ENCODE results near the gene SOX21. TPM values are rescaled to one million over a fixed set of nuclear protein-coding genes. Genes with fewer than 3 reads are reported as not detected.

SOX21 gene
- total RNA-seq, 1 donor from 2014 or later: 0.18 TPM

GRCh38 chr13:94700051-94700535 lies 12.3 kb downstream of the SOX21 start:
- H3K27me3 ChIP-seq (ENCODE audit: low read depth): peaks cover 70% of the 10 kb centered on the region
- no peaks in the 10 kb centered on the region for H3K4me1 ChIP-seq
- H3K4me3 ChIP-seq: no peak overlapping the region
- DNase-seq (no peak), ATAC-seq (no peak)
- no peaks in the 10 kb centered on the region for H3K36me3 ChIP-seq
- intact Hi-C loops (cut with DNase I): no loop called here
- no peak overlapping the region for H3K27ac ChIP-seq
- H3K9me3 ChIP-seq: no peaks in the 10 kb centered on the region
- no peak for TF ChIP-seq CTCF (IDR thresholded peaks at IDR 0.05)

DNA sequence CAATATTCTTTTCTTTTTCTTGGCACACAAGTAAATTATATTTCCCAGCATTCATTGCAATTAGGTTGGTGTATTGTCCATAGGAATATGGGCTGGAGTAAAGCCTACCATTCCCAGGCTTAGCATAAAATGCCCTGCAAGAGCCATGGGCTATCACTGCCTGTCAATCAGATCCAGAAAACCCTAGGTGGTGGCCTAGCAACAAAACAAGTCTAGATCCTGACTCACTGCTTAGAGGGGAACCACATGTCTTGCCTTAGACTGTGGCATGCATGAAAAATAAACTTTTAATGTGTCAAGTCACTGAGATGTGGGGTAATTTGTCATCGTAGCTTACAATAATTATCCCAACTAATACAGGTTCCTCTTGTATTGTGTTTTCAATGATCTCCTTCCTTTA lies 16.2 kb downstream of the SOX21 start:
- Histone ChIP-seq H3K9me3 (no peaks in the 10 kb centered on the region), H3K4me1 (no peaks in the 10 kb centered on the region), H3K27ac (no peak overlapping the region), H3K27me3 (ENCODE audit: low read depth) (peaks cover 31% of the 10 kb centered on the region), H3K4me3 (no peak overlapping the region), H3K36me3 (no peaks in the 10 kb centered on the region)
- ATAC-seq: no peak
- no peak for TF ChIP-seq CTCF (IDR thresholded peaks at IDR 0.05)
- DNase-seq: no peak
- intact Hi-C loops (cut with DNase I): no loop called here

DNA sequence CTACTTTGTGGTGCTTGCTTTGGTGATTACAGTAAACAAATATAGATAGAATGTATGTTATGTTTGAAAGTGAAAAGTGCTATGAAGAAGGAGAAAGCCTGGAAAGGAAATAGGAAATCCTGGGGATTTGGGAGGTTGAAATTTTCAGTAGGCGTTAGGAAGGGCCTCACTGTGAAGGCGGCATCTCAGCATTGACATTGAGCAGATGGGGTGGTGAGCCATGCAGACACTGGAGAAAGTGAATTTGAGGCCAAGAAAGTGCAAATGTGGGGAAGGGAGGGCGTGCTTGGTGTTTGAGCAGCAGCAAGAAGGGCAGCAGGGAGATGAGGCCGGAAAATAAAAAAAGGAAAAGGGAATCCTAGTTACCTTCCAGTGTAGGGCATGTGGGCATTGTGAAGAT lies 20.3 kb downstream of the SOX21 start:
- Histone ChIP-seq H3K27me3 (ENCODE audit: low read depth) (no peaks in the 10 kb centered on the region), H3K27ac (no peak overlapping the region), H3K9me3 (no peaks in the 10 kb centered on the region), H3K36me3 (no peaks in the 10 kb centered on the region), H3K4me1 (no peaks in the 10 kb centered on the region), H3K4me3 (no peak overlapping the region)
- DNase-seq (no peak), ATAC-seq (no peak)
- intact Hi-C loops (cut with DNase I): no loop called here
- no peak for TF ChIP-seq CTCF (IDR thresholded peaks at IDR 0.05)

- no peak for TF ChIP-seq CTCF (IDR thresholded peaks at IDR 0.05)
These were observed 28.9 kb downstream of the SOX21 start for GRCh38 chr13:94683409-94683808.

DNA sequence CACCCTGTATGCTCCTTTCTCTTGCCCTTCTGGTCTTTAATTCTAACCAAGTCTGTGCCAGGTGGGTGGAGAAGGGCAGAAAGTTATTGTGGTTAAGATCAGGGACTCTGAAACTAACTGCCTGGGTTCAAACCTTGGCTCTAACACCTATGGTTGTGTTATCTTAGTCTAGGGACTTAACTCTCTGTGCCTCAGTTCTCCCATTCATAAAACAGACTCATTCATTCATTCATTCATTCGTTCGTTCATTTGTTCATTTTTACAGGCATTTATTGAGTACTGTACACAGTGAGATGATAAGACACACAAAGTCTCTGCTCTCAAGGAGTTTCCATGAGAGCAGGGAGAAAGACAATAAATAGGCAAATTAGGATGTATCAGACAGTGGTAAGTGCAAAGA lies 30.1 kb downstream of the SOX21 start:
- TF ChIP-seq CTCF (IDR thresholded peaks at IDR 0.05): no peak
- no peaks in the 10 kb centered on the region for H3K27me3 ChIP-seq (ENCODE audit: low read depth)
- no peak overlapping the region for H3K27ac ChIP-seq
- H3K4me3 ChIP-seq: no peak overlapping the region
- no peaks in the 10 kb centered on the region for H3K4me1 ChIP-seq
- no peaks in the 10 kb centered on the region for H3K36me3 ChIP-seq
- intact Hi-C loops (cut with DNase I): no loop called here
- no peak for DNase-seq
- no peaks in the 10 kb centered on the region for H3K9me3 ChIP-seq
- ATAC-seq: no peak

More at GRCh38 chr13:94683409-94683808, 28.9 kb downstream of the SOX21 start:
- Histone ChIP-seq H3K27ac (no peak overlapping the region), H3K9me3 (no peaks in the 10 kb centered on the region), H3K4me3 (no peak overlapping the region), H3K36me3 (no peaks in the 10 kb centered on the region), H3K27me3 (ENCODE audit: low read depth) (no peaks in the 10 kb centered on the region), H3K4me1 (no peaks in the 10 kb centered on the region)
- DNase-seq (no peak), ATAC-seq (no peak)
- intact Hi-C loops (cut with DNase I): no loop called here

- intact Hi-C loops (cut with DNase I): no loop called here
- no peak for ATAC-seq
These were observed 32.7 kb downstream of the SOX21 start for GRCh38 chr13:94679614-94680013.

More at GRCh38 chr13:94679614-94680013, 32.7 kb downstream of the SOX21 start:
- DNase-seq: no peak
- Histone ChIP-seq H3K4me3 (no peak overlapping the region), H3K27me3 (ENCODE audit: low read depth) (no peaks in the 10 kb centered on the region), H3K9me3 (no peaks in the 10 kb centered on the region), H3K4me1 (no peaks in the 10 kb centered on the region), H3K36me3 (no peaks in the 10 kb centered on the region), H3K27ac (no peak overlapping the region)
- no peak for TF ChIP-seq CTCF (IDR thresholded peaks at IDR 0.05)

Measured in lower lobe of right lung (tissue), 2 donors.